ENCODE data around the gene RRAGC. TPM values are rescaled to one million over a fixed set of nuclear protein-coding genes. Genes with fewer than 3 reads are reported as not detected.

RRAGC gene
- polyA plus RNA-seq, 1 donor from 2014 or later = 23.6 TPM

DNA sequence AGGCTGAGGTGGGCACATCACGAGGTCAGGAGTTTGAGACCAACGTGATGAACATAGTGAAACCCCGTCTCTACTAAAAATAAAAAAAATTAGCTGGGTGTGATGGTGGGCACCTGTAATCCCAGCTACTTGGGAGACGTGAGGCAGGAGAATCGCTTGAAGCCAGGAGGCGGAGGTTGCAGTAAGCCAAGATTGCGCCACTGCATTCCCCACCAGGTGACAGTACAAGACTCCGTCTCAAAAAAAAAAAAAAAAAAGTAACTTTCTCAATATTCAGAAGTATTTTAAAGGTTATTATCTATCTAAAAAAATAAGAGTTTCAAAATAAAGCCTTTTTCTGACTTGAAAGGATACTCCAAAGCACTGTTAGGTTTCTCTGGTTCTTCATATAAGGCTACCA, 7.6 kb upstream of the RRAGC start:
- Histone ChIP-seq H3K4me2 (ENCODE audit: low read length) (no peak overlapping the region), H4K20me1 (ENCODE audit: insufficient read depth) (no peaks in the 10 kb centered on the region), H3K9me2 (ENCODE audit: insufficient read depth, low read length) (no peaks in the 10 kb centered on the region), H3K9ac (ENCODE audit: low read length) (no peak overlapping the region), H3K27ac (ENCODE audit: low read length) (no peak overlapping the region), H3K79me2 (replicated peaks; ENCODE audit: insufficient read depth, low read length) (peaks cover under 1% of the 10 kb centered on the region), H3F3A (ENCODE audit: insufficient read depth, low read length, poor library complexity, severe bottlenecking) (no peaks in the 10 kb centered on the region), H3K36me3 (ENCODE audit: insufficient read depth, low read length) (no peaks in the 10 kb centered on the region), H3K27me3 (ENCODE audit: insufficient read depth, low read depth, low read length) (no peaks in the 10 kb centered on the region), H3K4me3 (ENCODE audit: low read length) (no peak overlapping the region), H3K9me3 (ENCODE audit: low read length) (no peaks in the 10 kb centered on the region), H2AFZ (ENCODE audit: low read depth, low read length) (no peak overlapping the region)
- TF ChIP-seq EZH2 (IDR thresholded peaks at IDR 0.05; ENCODE audit: borderline replicate concordance, insufficient read depth, low read length, poor library complexity, severe bottlenecking) = no peak
- TF ChIP-seq SMC3 (conservative IDR thresholded peaks at IDR 0.05; ENCODE audit: poor library complexity) = no peak
- TF ChIP-seq TAF1 (IDR thresholded peaks at IDR 0.05; ENCODE audit: low read depth) = no peak
- TF ChIP-seq MXI1 (conservative IDR thresholded peaks at IDR 0.05; ENCODE audit: poor library complexity, severe bottlenecking) = no peak
- TF ChIP-seq RAD21 (conservative IDR thresholded peaks at IDR 0.05) = no peak
- TF ChIP-seq, protein P1, sequence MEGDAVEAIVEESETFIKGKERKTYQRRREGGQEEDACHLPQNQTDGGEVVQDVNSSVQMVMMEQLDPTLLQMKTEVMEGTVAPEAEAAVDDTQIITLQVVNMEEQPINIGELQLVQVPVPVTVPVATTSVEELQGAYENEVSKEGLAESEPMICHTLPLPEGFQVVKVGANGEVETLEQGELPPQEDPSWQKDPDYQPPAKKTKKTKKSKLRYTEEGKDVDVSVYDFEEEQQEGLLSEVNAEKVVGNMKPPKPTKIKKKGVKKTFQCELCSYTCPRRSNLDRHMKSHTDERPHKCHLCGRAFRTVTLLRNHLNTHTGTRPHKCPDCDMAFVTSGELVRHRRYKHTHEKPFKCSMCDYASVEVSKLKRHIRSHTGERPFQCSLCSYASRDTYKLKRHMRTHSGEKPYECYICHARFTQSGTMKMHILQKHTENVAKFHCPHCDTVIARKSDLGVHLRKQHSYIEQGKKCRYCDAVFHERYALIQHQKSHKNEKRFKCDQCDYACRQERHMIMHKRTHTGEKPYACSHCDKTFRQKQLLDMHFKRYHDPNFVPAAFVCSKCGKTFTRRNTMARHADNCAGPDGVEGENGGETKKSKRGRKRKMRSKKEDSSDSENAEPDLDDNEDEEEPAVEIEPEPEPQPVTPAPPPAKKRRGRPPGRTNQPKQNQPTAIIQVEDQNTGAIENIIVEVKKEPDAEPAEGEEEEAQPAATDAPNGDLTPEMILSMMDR (IDR thresholded peaks at IDR 0.05; ENCODE audit: poor library complexity, severe bottlenecking) = no peak
- no peak for TF ChIP-seq POLR2AphosphoS5 (IDR thresholded peaks at IDR 0.05)
- TF ChIP-seq, protein P2, sequence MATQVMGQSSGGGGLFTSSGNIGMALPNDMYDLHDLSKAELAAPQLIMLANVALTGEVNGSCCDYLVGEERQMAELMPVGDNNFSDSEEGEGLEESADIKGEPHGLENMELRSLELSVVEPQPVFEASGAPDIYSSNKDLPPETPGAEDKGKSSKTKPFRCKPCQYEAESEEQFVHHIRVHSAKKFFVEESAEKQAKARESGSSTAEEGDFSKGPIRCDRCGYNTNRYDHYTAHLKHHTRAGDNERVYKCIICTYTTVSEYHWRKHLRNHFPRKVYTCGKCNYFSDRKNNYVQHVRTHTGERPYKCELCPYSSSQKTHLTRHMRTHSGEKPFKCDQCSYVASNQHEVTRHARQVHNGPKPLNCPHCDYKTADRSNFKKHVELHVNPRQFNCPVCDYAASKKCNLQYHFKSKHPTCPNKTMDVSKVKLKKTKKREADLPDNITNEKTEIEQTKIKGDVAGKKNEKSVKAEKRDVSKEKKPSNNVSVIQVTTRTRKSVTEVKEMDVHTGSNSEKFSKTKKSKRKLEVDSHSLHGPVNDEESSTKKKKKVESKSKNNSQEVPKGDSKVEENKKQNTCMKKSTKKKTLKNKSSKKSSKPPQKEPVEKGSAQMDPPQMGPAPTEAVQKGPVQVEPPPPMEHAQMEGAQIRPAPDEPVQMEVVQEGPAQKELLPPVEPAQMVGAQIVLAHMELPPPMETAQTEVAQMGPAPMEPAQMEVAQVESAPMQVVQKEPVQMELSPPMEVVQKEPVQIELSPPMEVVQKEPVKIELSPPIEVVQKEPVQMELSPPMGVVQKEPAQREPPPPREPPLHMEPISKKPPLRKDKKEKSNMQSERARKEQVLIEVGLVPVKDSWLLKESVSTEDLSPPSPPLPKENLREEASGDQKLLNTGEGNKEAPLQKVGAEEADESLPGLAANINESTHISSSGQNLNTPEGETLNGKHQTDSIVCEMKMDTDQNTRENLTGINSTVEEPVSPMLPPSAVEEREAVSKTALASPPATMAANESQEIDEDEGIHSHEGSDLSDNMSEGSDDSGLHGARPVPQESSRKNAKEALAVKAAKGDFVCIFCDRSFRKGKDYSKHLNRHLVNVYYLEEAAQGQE (IDR thresholded peaks at IDR 0.05; ENCODE audit: borderline replicate concordance) = no peak
- no peak for TF ChIP-seq EP300 (conservative IDR thresholded peaks at IDR 0.05; ENCODE audit: poor library complexity, severe bottlenecking)

DNA sequence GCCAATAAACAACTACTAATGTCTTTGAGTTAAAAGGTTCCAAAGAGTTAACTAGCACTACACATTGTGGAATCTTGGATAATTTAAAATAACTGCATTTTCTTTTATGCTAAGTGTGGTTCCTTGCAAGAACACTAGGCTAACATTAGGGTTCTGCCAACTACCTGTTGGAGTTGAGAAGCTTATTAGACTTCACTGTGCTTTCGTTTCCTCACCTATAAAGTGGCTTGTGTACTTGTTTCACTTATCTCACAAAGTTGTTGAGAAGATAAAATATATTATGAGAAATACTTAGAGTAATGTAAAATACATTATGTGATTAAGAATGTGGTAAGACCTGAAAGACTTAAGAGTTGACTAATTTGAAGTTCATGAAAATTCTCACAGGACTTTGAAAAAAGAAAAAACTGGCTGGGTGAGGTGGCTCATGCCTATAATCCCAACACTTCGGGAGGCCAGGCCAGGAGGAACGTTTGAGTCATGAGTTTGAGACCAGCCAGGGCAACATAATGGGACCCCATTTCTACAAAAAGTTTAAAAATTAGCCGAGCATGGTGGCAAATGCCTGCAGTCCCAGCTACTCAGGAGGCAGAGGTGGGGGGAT, 5.6 kb upstream of the RRAGC start:
- peaks cover 13% of the 10 kb centered on the region for H3K79me2 ChIP-seq (replicated peaks; ENCODE audit: insufficient read depth, low read length)
- no peak overlapping the region for H3K27ac ChIP-seq (ENCODE audit: low read length)

More for the DNA sequence above, 5.6 kb upstream of the RRAGC start:
- Histone ChIP-seq H3K27me3 (ENCODE audit: insufficient read depth, low read depth, low read length) (no peaks in the 10 kb centered on the region), H2AFZ (ENCODE audit: low read depth, low read length) (no peak overlapping the region), H3K4me3 (ENCODE audit: low read length) (no peak overlapping the region), H3K9ac (ENCODE audit: low read length) (no peak overlapping the region), H3F3A (ENCODE audit: insufficient read depth, low read length, poor library complexity, severe bottlenecking) (no peaks in the 10 kb centered on the region), H3K9me2 (ENCODE audit: insufficient read depth, low read length) (no peaks in the 10 kb centered on the region), H3K9me3 (ENCODE audit: low read length) (no peaks in the 10 kb centered on the region), H3K36me3 (ENCODE audit: insufficient read depth, low read length) (no peaks in the 10 kb centered on the region), H3K4me2 (ENCODE audit: low read length) (no peak overlapping the region), H4K20me1 (ENCODE audit: insufficient read depth) (no peaks in the 10 kb centered on the region)
- TF ChIP-seq EZH2 (IDR thresholded peaks at IDR 0.05; ENCODE audit: borderline replicate concordance, insufficient read depth, low read length, poor library complexity, severe bottlenecking) = no peak
- no peak for TF ChIP-seq EP300 (conservative IDR thresholded peaks at IDR 0.05; ENCODE audit: poor library complexity, severe bottlenecking)
- TF ChIP-seq, protein P1 (IDR thresholded peaks at IDR 0.05; ENCODE audit: poor library complexity, severe bottlenecking) = no peak
- no peak for TF ChIP-seq TAF1 (IDR thresholded peaks at IDR 0.05; ENCODE audit: low read depth)
- no peak for TF ChIP-seq POLR2AphosphoS5 (IDR thresholded peaks at IDR 0.05)
- TF ChIP-seq, protein P2 (IDR thresholded peaks at IDR 0.05; ENCODE audit: borderline replicate concordance) = no peak
- TF ChIP-seq RAD21 (conservative IDR thresholded peaks at IDR 0.05) = no peak
- TF ChIP-seq MXI1 (conservative IDR thresholded peaks at IDR 0.05; ENCODE audit: poor library complexity, severe bottlenecking) = no peak
